DND-41 (cell line): ENCODE results near the gene PCSK2.

ENCODE experiments used
- ATAC-seq: fragments of 200-7000 bp; cut with Tn5 transposase; 3 replicates; pipeline ENCODE4 v1.9.1; 2021; ENCODE audit warnings: low read depth; ENCODE audit not compliant: insufficient read depth
- DNase-seq: peaks from one replicate; pipeline ENCODE4 v3.0.0-alpha.2; 2020
- H2AFZ ChIP-seq: 2 replicates; pipeline ENCODE4 v1.6.0; 2012; ENCODE audit warnings: low read depth, low read length
- H3K27ac ChIP-seq: 2 replicates; pipeline ENCODE4 v1.5.1; 2012; ENCODE audit warnings: low read length, inconsistent platforms
- H3K27me3 ChIP-seq: fragments of 200-600 bp; sonication (generic); 2 replicates; pipeline ENCODE4 v1.6.0; 2012; ENCODE audit warnings: low read length, mild to moderate bottlenecking, inconsistent platforms; ENCODE audit not compliant: insufficient read depth, poor library complexity
- H3K36me3 ChIP-seq: 2 replicates; pipeline ENCODE4 v1.5.1; 2012; ENCODE audit warnings: low read length, inconsistent platforms; ENCODE audit not compliant: insufficient read depth
- H3K4me1 ChIP-seq: 2 replicates; pipeline ENCODE4 v1.5.1; 2012; ENCODE audit warnings: mild to moderate bottlenecking, low read length; ENCODE audit not compliant: insufficient read depth
- H3K4me2 ChIP-seq: 2 replicates; pipeline ENCODE4 v1.6.0; 2012; ENCODE audit warnings: mild to moderate bottlenecking, moderate library complexity, low read length, inconsistent platforms; ENCODE audit not compliant: insufficient read depth
- H3K4me3 ChIP-seq, 2 experiments: fragments of 200-600 bp in 1 of 2; shearing (Covaris generic) in 1 of 2; 2 replicates each; pipeline ENCODE4 v1.5.1; 2012 to 2016; ENCODE audit warnings: inconsistent platforms in 2 of 2, low read length in 2 of 2, mild to moderate bottlenecking in 2 of 2, low read depth in 1 of 2, moderate library complexity in 1 of 2
- H3K79me2 ChIP-seq: 2 replicates; pipeline ENCODE4 v1.6.0; 2012; ENCODE audit warnings: low read length, inconsistent platforms; ENCODE audit not compliant: insufficient read depth
- H3K9ac ChIP-seq: 2 replicates; pipeline ENCODE4 v1.6.0; 2012; ENCODE audit warnings: low read depth, mild to moderate bottlenecking, inconsistent platforms, low read length, moderate library complexity
- H3K9me3 ChIP-seq: 2 replicates; pipeline ENCODE4 v1.5.1; 2012; ENCODE audit warnings: low read length, moderate library complexity, mild to moderate bottlenecking, inconsistent platforms; ENCODE audit not compliant: insufficient read depth, severe bottlenecking
- H4K20me1 ChIP-seq: 2 replicates; pipeline ENCODE4 v1.6.0; 2012; ENCODE audit warnings: low read length; ENCODE audit not compliant: insufficient read depth
- EZH2 ChIP-seq: IDR thresholded peaks from 3 replicates; pipeline ENCODE4 v1.6.1; 2012; ENCODE audit warnings: borderline replicate concordance, low read depth, mild to moderate bottlenecking, moderate library complexity, low read length, inconsistent platforms; ENCODE audit not compliant: severe bottlenecking
- TF ChIP-seq, protein P1 (sequence below): IDR thresholded peaks from 2 replicates; pipeline ENCODE4 v1.5.1; 2012; ENCODE audit warnings: borderline replicate concordance, low read length, moderate library complexity, mild to moderate bottlenecking; ENCODE audit not compliant: poor library complexity, severe bottlenecking; ENCODE audit errors: extremely low read depth

The PCSK2 gene

DNA sequence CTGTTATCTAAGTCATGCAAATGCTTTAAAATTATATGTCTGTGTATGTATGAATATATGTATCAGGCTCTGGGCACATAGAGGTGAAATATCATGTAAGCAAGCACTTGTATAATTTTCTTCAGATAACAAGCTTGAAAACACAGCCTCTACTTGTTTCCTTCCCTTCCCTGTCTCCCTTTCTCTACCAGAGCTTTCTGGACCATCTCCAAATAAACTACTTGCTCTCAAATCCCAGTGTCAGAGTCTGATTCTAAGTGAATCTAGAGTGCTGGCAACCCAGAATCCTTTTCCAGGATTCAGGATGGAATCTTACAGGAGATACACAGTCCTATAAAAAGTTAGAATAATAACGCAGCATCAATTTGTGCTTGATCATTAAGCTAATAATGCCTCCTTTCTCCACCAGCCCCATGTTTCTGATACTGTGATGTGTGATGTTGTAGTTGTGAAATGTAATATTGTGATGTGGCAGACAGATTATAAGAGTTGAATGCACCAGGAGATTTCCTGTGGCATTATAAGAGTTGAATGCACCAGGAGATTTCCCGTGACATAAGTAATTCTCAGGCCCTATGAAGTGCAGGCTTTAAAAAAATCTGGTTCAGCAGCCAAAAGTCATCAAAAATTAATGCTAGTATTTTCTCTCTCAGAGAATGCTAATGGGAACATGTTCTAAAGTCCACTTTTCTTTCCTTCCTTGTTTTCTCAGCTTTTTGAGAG lies 89.6 kb downstream of the PCSK2 start:
- no peak for ATAC-seq
- H4K20me1 ChIP-seq: no peaks in the 10 kb centered on the region
- no peaks in the 10 kb centered on the region for H3K4me1 ChIP-seq
- no peaks in the 10 kb centered on the region for H3K36me3 ChIP-seq
- no peak for TF ChIP-seq EZH2
- TF ChIP-seq, protein P1, sequence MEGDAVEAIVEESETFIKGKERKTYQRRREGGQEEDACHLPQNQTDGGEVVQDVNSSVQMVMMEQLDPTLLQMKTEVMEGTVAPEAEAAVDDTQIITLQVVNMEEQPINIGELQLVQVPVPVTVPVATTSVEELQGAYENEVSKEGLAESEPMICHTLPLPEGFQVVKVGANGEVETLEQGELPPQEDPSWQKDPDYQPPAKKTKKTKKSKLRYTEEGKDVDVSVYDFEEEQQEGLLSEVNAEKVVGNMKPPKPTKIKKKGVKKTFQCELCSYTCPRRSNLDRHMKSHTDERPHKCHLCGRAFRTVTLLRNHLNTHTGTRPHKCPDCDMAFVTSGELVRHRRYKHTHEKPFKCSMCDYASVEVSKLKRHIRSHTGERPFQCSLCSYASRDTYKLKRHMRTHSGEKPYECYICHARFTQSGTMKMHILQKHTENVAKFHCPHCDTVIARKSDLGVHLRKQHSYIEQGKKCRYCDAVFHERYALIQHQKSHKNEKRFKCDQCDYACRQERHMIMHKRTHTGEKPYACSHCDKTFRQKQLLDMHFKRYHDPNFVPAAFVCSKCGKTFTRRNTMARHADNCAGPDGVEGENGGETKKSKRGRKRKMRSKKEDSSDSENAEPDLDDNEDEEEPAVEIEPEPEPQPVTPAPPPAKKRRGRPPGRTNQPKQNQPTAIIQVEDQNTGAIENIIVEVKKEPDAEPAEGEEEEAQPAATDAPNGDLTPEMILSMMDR: no peak
- H3K4me2 ChIP-seq: no peak overlapping the region
- no peaks in the 10 kb centered on the region for H3K27me3 ChIP-seq
- H3K79me2 ChIP-seq: no peaks in the 10 kb centered on the region
- no peaks in the 10 kb centered on the region for H3K9me3 ChIP-seq
- no peak overlapping the region for H3K9ac ChIP-seq
- no peak overlapping the region for H3K27ac ChIP-seq
- H3K4me3 ChIP-seq: no peak overlapping the region
- DNase-seq: no peak
- no peak overlapping the region for H2AFZ ChIP-seq

DNA sequence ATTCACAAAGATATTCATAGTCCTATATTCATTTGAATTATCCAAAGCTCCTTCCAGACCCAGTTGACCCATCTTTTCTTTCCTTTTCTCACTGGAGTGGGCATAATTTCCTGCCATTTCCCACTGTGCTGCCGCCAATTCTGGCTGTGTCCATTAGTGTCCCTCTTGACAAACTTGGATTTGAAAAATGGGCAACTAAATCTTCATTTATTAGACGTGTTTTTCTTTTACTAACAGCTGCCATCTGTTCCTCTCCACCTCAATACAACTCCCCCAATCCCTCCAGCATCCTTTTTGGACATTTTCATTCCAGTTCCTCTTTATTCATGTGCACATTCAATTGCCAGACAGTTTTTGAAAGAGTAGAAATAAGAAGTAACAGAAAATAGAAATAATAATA lies 90.5 kb downstream of the PCSK2 start:
- no peaks in the 10 kb centered on the region for H3K27me3 ChIP-seq
- no peaks in the 10 kb centered on the region for H4K20me1 ChIP-seq
- no peaks in the 10 kb centered on the region for H3K36me3 ChIP-seq
- no peaks in the 10 kb centered on the region for H3K4me1 ChIP-seq
- no peak overlapping the region for H3K27ac ChIP-seq
- DNase-seq (no peak), ATAC-seq (no peak)
- no peak overlapping the region for H2AFZ ChIP-seq
- no peaks in the 10 kb centered on the region for H3K79me2 ChIP-seq
- H3K9ac ChIP-seq: no peak overlapping the region
- no peaks in the 10 kb centered on the region for H3K9me3 ChIP-seq
- TF ChIP-seq, protein P1: no peak
- no peak for TF ChIP-seq EZH2
- H3K4me2 ChIP-seq: no peak overlapping the region
- H3K4me3 ChIP-seq: no peak overlapping the region

DNA sequence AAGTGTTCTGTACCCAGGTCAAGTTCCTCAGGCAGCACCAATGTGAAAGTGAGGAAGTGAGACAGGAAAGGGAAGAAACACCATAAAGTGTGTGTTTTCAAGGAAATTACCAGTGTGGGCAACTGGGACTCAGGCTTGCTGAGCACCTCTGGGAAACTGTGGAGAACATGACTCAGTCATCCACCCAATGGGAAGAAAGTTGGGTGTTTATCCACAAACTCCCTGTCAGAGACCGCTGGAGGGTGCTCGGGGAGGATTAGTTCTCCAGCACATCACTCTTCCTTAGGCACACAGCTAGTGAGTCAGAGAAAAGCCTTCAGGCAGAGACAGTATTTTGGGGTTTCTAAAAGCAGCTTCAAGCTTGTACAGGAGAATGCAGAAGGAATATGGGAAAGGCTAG lies 93.6 kb downstream of the PCSK2 start:
- no peak overlapping the region for H3K9ac ChIP-seq
- H3K4me1 ChIP-seq: no peaks in the 10 kb centered on the region
- no peaks in the 10 kb centered on the region for H3K79me2 ChIP-seq
- TF ChIP-seq, protein P1: no peak
- TF ChIP-seq EZH2: no peak
- H3K4me2 ChIP-seq: no peak overlapping the region
- no peak overlapping the region for H3K4me3 ChIP-seq
- H3K27ac ChIP-seq: no peak overlapping the region
- no peaks in the 10 kb centered on the region for H4K20me1 ChIP-seq
- H3K27me3 ChIP-seq: no peaks in the 10 kb centered on the region
- H3K9me3 ChIP-seq: no peaks in the 10 kb centered on the region
- ATAC-seq (no peak), DNase-seq (no peak)
- H2AFZ ChIP-seq: no peak overlapping the region
- no peaks in the 10 kb centered on the region for H3K36me3 ChIP-seq
